Liver (tissue), 9 donors: Measurements from ENCODE around the gene CROT. TPM values are rescaled to one million over a fixed set of nuclear protein-coding genes. Genes with fewer than 3 reads are reported as not detected.

ENCODE experiments used
- DNase-seq: peaks from one replicate; pipeline ENCODE4 v3.0.0-alpha.2; 2017; ENCODE audit warnings: low spot score
- H3K27ac ChIP-seq, 2 donors: one replicate each; pipeline ENCODE4 v1.7.0; 2013; ENCODE audit warnings: inconsistent platforms in 2 of 2, low read length in 2 of 2, control low read depth in 1 of 2, low read depth in 1 of 2, mild to moderate bottlenecking in 1 of 2
- H3K27me3 ChIP-seq, 4 donors: one replicate each; pipeline versions ENCODE4 v1.6.1 to v1.7.0; 2013; ENCODE audit warnings: low read length in 3 of 4, inconsistent platforms in 1 of 4, mild to moderate bottlenecking in 1 of 4, moderate library complexity in 1 of 4; ENCODE audit not compliant: control insufficient read depth in 4 of 4, insufficient read depth in 4 of 4
- H3K36me3 ChIP-seq, 4 donors: one replicate each; pipeline versions ENCODE4 v1.6.1 to v1.7.0; 2013; ENCODE audit warnings: low read length in 3 of 4, mild to moderate bottlenecking in 3 of 4, low read depth in 1 of 4, moderate library complexity in 1 of 4; ENCODE audit not compliant: control insufficient read depth in 4 of 4, insufficient read depth in 3 of 4
- H3K4me1 ChIP-seq, 4 donors: one replicate each; pipeline versions ENCODE4 v1.6.1 to v1.7.0; 2013; ENCODE audit warnings: low read length in 3 of 4, mild to moderate bottlenecking in 3 of 4, moderate library complexity in 1 of 4; ENCODE audit not compliant: control insufficient read depth in 4 of 4, insufficient read depth in 4 of 4
- H3K4me3 ChIP-seq, 3 donors: one replicate each; pipeline versions ENCODE4 v1.6.1 to v1.7.0; 2013; ENCODE audit warnings: low read length in 3 of 3, control low read depth in 1 of 3, low read depth in 1 of 3, mild to moderate bottlenecking in 1 of 3
- H3K9ac ChIP-seq, 2 donors: one replicate each; pipeline ENCODE4 v1.7.0; 2013; ENCODE audit warnings: low read length in 2 of 2, mild to moderate bottlenecking in 2 of 2, moderate library complexity in 2 of 2, control low read depth in 1 of 2, low read depth in 1 of 2
- H3K9me3 ChIP-seq, 4 donors: one replicate each; pipeline versions ENCODE4 v1.6.1 to v1.7.0; 2013; ENCODE audit warnings: low read length in 3 of 4; ENCODE audit not compliant: control insufficient read depth in 4 of 4
- EGR1 ChIP-seq, 2 donors: IDR thresholded peaks; 2 replicates each; pipeline ENCODE4 v1.6.1; 2016 to 2018; ENCODE audit warnings: antibody characterized with exemption in 2 of 2, low read depth in 2 of 2
- FOXA1 ChIP-seq: IDR thresholded peaks from 2 replicates; pipeline ENCODE4 v1.6.1; 2016; ENCODE audit warnings: antibody characterized with exemption
- FOXA2 ChIP-seq: IDR thresholded peaks from 2 replicates; pipeline ENCODE4 v1.6.1; 2016; ENCODE audit warnings: antibody characterized with exemption
- GABPA ChIP-seq, 2 donors: IDR thresholded peaks in 1 of 2; conservative IDR thresholded peaks in 1 of 2; 2 replicates each; pipeline ENCODE4 v1.6.1; 2016; ENCODE audit warnings: antibody characterized with exemption in 2 of 2, mild to moderate bottlenecking in 1 of 2, moderate library complexity in 1 of 2
- HNF4A ChIP-seq, 2 donors: conservative IDR thresholded peaks; 2 replicates each; pipeline ENCODE4 v1.6.1; 2016; ENCODE audit warnings: antibody characterized with exemption in 2 of 2, mild to moderate bottlenecking in 2 of 2
- JUND ChIP-seq, 2 donors: IDR thresholded peaks; 2 replicates each; pipeline ENCODE4 v1.6.1; 2016; ENCODE audit warnings: antibody characterized with exemption in 2 of 2
- NR2F2 ChIP-seq: IDR thresholded peaks from 2 replicates; pipeline ENCODE4 v1.6.1; 2016; ENCODE audit warnings: antibody characterized with exemption
- RAD21 ChIP-seq, 2 donors: IDR thresholded peaks; 2 replicates each; pipeline ENCODE4 v1.6.1; 2016; ENCODE audit warnings: antibody characterized with exemption in 2 of 2, mild to moderate bottlenecking in 2 of 2
- TAF1 ChIP-seq: conservative IDR thresholded peaks from 2 replicates; pipeline ENCODE4 v1.6.1; 2016; ENCODE audit warnings: antibody characterized with exemption, mild to moderate bottlenecking
- YY1 ChIP-seq: IDR thresholded peaks from 2 replicates; pipeline ENCODE4 v1.6.1; 2016; ENCODE audit warnings: antibody characterized with exemption, mild to moderate bottlenecking
- WGBS: extraction: QIAGEN DNeasy Blood & Tissue Kit; methylation state at CpG from one replicate; pipeline ENCODE4 v1.1.7; 2013; 5-methylcytosine and 5-hydroxymethylcytosine counted together
- polyA plus RNA-seq, 2 donors: library from polyadenylated mRNA; stranded (reverse) in 1 of 2; unstranded in 1 of 2; fragments of 200-250 nt in 1 of 2; fragments of >200 nt in 1 of 2; fragmentation: Nextera tagmentation in 1 of 2; extraction: Ambion mirVana in 1 of 2; gene quantifications; one replicate each; pipeline versions ENCODE4 v1.2.1 to v1.2.3, GENCODE V29; 2013 to 2015
- total RNA-seq, 2 donors: library from RNA; depleted of rRNA; stranded (reverse); fragments of >200 nt; gene quantifications; one replicate each; pipeline ENCODE4 v1.2.3, GENCODE V29; 2014
- TF ChIP-seq, protein P1 (sequence below): IDR thresholded peaks from 2 replicates; pipeline ENCODE4 v1.6.1; 2016; ENCODE audit warnings: antibody characterized with exemption
- TF ChIP-seq, protein P2 (sequence below): IDR thresholded peaks from 2 replicates; pipeline ENCODE4 v1.6.1; 2016; ENCODE audit warnings: antibody characterized with exemption
- TF ChIP-seq, protein P3 (sequence below): fragments of 150-350 bp; IDR thresholded peaks from 2 replicates; pipeline ENCODE4 v1.5.1; 2017; ENCODE audit warnings: improper control_type of control experiment, low read depth, low read length; ENCODE audit not compliant: missing input control
- TF ChIP-seq, protein P4 (sequence below): IDR thresholded peaks from 2 replicates; pipeline ENCODE4 v1.6.1; 2016; ENCODE audit warnings: antibody characterized with exemption, mild to moderate bottlenecking
- donor health status: healthy.
- donor health status: healthy.
- donor health status: healthy.
- donor health status: healthy.
- donor health status: healthy.

The CROT gene
- total and polyA plus RNA-seq, 4 donors: 10.6 to 45.1 (median 32.9) TPM

DNA sequence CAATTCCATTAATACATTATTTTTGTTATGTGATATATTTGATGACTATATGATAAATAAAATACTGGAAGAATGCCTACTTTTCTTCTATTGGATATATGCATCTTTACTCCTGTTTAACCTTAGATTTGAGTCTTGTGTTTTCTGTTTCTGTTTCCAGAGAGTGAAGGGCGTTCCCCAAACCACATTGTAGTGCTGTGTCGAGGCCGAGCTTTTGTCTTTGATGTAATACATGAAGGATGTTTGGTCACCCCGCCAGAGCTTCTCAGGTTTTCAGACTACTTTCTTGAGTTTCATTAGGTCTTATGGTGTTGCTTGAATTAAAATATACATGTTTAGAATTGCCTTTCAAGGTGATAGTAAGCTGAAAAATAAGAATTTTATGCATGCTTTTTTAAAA, 23.8 kb downstream of the CROT start:
- TF ChIP-seq RAD21 (IDR thresholded peaks at IDR 0.05): no peak
- TF ChIP-seq, protein P1, sequence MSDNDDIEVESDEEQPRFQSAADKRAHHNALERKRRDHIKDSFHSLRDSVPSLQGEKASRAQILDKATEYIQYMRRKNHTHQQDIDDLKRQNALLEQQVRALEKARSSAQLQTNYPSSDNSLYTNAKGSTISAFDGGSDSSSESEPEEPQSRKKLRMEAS: no peak
- no peak for TF ChIP-seq FOXA1
- no peak for TF ChIP-seq HNF4A (conservative IDR thresholded peaks at IDR 0.05)
- no peak for TF ChIP-seq GABPA (IDR thresholded peaks at IDR 0.05 in 1 of 2, conservative IDR thresholded peaks at IDR 0.05 in 1 of 2)
- TF ChIP-seq, protein P2, sequence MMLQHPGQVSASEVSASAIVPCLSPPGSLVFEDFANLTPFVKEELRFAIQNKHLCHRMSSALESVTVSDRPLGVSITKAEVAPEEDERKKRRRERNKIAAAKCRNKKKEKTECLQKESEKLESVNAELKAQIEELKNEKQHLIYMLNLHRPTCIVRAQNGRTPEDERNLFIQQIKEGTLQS: no peak
- TF ChIP-seq EGR1 (IDR thresholded peaks at IDR 0.05; ENCODE audit: low read depth in 2 of 2): no peak
- H3K27ac ChIP-seq: no peak overlapping the region
- no peaks in the 10 kb centered on the region for H3K9me3 ChIP-seq
- peaks cover 0 to 30% (median 11%) of the 10 kb centered on the region in 4 donors for H3K36me3 ChIP-seq
- no peak for DNase-seq
- no peaks in the 10 kb centered on the region for H3K27me3 ChIP-seq
- no peak overlapping the region for H3K4me3 ChIP-seq
- H3K9ac ChIP-seq: no peak overlapping the region
- H3K4me1 ChIP-seq: peaks cover 0 to 9% (median 2%) of the 10 kb centered on the region in 4 donors
- WGBS: 95% methylated on average over 4 of the region's 4 CpGs

DNA sequence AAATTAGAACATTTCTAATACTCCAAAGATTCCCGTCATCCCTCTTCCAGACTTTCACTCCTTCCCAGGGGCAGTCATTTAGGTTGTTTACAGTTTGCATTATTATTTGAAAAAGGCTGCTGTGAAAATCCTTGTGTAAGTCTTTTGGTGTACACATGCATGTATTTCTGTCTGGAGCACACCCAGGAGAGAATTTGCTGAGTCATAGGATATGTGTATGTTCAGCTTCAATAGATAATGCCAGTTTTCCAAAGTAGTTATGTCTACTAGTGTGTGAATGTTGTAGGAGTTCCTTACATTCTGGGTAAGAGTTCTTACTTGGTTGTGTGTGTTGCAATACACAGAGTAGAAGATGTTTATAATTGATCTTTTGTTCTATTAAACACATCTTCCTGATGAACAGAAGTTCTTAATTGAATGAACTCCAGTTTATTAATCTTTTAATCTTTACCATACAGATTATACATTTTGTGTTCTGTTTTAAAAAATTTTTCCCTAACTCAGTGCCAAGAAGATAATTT, 25.3 kb downstream of the CROT start:
- DNase-seq: no peak
- TF ChIP-seq TAF1: no peak
- no peak for TF ChIP-seq YY1
- no peak for TF ChIP-seq HNF4A (conservative IDR thresholded peaks at IDR 0.05)
- TF ChIP-seq RAD21 (IDR thresholded peaks at IDR 0.05): no peak
- no peak for TF ChIP-seq EGR1 (IDR thresholded peaks at IDR 0.05; ENCODE audit: low read depth in 2 of 2)
- H3K4me1 ChIP-seq: peaks cover 0 to 9% (median 0%) of the 10 kb centered on the region in 4 donors
- H3K9me3 ChIP-seq: no peaks in the 10 kb centered on the region
- H3K4me3 ChIP-seq: no peak overlapping the region
- H3K27ac ChIP-seq: no peak overlapping the region
- H3K9ac ChIP-seq: no peak overlapping the region
- peaks cover 0 to 23% (median 10%) of the 10 kb centered on the region in 4 donors for H3K36me3 ChIP-seq
- 97% methylated on average over 1 of the region's 1 CpG for WGBS
- H3K27me3 ChIP-seq: no peaks in the 10 kb centered on the region

DNA sequence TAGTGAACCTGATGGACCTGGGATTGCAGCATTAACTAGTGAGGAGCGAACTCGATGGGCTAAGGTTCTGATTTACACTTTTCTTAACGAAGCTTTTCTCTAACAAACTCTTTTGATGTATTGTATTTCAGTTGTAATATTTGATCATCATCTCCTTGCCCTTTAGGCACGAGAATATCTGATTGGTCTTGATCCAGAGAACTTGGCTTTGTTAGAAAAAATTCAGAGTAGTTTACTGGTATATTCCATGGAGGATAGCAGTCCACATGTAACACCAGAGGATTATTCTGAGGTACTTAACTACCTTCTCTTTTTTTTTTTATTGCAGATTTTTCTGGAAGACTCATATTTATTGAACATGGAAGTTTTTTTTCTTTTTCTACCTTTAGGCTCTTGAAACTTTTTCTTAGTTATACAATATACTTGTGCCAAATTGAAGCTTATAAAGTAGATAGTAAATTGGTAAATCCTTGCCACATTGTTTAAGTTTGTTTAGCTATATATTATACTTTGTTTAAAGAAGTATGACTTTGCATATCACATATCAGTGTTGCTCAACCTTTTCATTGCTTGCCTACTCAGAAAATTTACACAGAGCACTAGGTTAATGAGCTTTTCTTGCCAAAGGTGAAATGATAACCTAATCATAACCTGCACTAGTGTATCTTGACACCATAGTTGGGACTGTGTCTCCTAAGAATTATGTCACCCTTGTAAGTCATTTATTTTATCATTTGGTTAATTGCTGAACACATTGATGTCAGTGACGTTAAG, 30.4 kb downstream of the CROT start:
- no peaks in the 10 kb centered on the region for H3K9me3 ChIP-seq
- DNase-seq: no peak
- no peak overlapping the region for H3K9ac ChIP-seq
- no peak overlapping the region for H3K4me3 ChIP-seq
- WGBS: 72% methylated on average over 5 of the region's 5 CpGs
- H3K27me3 ChIP-seq: no peaks in the 10 kb centered on the region
- H3K27ac ChIP-seq: no peak overlapping the region
- H3K4me1 ChIP-seq: peaks cover 0 to 5% (median 0%) of the 10 kb centered on the region in 4 donors
- H3K36me3 ChIP-seq: peaks cover 0 to 8% (median 3%) of the 10 kb centered on the region in 4 donors
- no peak for TF ChIP-seq JUND (IDR thresholded peaks at IDR 0.05)

DNA sequence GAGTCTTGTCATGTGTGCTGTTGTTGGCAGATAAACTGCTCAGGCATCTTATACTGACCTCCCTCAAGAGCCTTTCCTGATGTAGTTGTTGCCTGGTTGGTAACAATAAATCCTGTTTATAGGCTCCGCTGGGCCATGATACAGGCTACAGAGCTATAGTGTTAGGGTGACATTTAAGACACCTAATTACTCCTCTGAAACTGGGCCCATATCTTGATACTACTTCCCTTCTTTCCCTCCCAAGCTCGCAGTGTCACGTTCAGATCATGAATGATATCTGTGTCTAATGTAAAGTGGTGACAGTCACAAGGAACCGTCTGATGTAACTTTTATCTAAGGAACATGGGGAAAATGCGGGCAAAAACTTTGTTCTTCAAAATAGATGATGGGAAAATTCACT, 35.4 kb downstream of the CROT start:
- no peak overlapping the region for H3K9ac ChIP-seq
- no peak overlapping the region for H3K4me3 ChIP-seq
- H3K27me3 ChIP-seq: no peaks in the 10 kb centered on the region
- TF ChIP-seq NR2F2 (no peak), FOXA2 (no peak), HNF4A (conservative IDR thresholded peaks at IDR 0.05) (no peak), GABPA (IDR thresholded peaks at IDR 0.05 in 1 of 2, conservative IDR thresholded peaks at IDR 0.05 in 1 of 2) (no peak), FOXA1 (no peak), EGR1 (IDR thresholded peaks at IDR 0.05; ENCODE audit: low read depth in 2 of 2) (no peak)
- TF ChIP-seq, protein P3, sequence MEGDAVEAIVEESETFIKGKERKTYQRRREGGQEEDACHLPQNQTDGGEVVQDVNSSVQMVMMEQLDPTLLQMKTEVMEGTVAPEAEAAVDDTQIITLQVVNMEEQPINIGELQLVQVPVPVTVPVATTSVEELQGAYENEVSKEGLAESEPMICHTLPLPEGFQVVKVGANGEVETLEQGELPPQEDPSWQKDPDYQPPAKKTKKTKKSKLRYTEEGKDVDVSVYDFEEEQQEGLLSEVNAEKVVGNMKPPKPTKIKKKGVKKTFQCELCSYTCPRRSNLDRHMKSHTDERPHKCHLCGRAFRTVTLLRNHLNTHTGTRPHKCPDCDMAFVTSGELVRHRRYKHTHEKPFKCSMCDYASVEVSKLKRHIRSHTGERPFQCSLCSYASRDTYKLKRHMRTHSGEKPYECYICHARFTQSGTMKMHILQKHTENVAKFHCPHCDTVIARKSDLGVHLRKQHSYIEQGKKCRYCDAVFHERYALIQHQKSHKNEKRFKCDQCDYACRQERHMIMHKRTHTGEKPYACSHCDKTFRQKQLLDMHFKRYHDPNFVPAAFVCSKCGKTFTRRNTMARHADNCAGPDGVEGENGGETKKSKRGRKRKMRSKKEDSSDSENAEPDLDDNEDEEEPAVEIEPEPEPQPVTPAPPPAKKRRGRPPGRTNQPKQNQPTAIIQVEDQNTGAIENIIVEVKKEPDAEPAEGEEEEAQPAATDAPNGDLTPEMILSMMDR: no peak
- TF ChIP-seq, protein P4, sequence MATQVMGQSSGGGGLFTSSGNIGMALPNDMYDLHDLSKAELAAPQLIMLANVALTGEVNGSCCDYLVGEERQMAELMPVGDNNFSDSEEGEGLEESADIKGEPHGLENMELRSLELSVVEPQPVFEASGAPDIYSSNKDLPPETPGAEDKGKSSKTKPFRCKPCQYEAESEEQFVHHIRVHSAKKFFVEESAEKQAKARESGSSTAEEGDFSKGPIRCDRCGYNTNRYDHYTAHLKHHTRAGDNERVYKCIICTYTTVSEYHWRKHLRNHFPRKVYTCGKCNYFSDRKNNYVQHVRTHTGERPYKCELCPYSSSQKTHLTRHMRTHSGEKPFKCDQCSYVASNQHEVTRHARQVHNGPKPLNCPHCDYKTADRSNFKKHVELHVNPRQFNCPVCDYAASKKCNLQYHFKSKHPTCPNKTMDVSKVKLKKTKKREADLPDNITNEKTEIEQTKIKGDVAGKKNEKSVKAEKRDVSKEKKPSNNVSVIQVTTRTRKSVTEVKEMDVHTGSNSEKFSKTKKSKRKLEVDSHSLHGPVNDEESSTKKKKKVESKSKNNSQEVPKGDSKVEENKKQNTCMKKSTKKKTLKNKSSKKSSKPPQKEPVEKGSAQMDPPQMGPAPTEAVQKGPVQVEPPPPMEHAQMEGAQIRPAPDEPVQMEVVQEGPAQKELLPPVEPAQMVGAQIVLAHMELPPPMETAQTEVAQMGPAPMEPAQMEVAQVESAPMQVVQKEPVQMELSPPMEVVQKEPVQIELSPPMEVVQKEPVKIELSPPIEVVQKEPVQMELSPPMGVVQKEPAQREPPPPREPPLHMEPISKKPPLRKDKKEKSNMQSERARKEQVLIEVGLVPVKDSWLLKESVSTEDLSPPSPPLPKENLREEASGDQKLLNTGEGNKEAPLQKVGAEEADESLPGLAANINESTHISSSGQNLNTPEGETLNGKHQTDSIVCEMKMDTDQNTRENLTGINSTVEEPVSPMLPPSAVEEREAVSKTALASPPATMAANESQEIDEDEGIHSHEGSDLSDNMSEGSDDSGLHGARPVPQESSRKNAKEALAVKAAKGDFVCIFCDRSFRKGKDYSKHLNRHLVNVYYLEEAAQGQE: no peak
- peaks cover 0 to 3% (median under 1%) of the 10 kb centered on the region in 4 donors for H3K9me3 ChIP-seq
- no peak for DNase-seq
- no peak overlapping the region for H3K27ac ChIP-seq
- no peaks in the 10 kb centered on the region for H3K4me1 ChIP-seq
- WGBS: 96% methylated on average over 5 of the region's 5 CpGs
- H3K36me3 ChIP-seq: peaks cover 1 to 29% (median 21%) of the 10 kb centered on the region in 4 donors
